ENCODE measurements around the gene ERF.

The ERF gene

DNA sequence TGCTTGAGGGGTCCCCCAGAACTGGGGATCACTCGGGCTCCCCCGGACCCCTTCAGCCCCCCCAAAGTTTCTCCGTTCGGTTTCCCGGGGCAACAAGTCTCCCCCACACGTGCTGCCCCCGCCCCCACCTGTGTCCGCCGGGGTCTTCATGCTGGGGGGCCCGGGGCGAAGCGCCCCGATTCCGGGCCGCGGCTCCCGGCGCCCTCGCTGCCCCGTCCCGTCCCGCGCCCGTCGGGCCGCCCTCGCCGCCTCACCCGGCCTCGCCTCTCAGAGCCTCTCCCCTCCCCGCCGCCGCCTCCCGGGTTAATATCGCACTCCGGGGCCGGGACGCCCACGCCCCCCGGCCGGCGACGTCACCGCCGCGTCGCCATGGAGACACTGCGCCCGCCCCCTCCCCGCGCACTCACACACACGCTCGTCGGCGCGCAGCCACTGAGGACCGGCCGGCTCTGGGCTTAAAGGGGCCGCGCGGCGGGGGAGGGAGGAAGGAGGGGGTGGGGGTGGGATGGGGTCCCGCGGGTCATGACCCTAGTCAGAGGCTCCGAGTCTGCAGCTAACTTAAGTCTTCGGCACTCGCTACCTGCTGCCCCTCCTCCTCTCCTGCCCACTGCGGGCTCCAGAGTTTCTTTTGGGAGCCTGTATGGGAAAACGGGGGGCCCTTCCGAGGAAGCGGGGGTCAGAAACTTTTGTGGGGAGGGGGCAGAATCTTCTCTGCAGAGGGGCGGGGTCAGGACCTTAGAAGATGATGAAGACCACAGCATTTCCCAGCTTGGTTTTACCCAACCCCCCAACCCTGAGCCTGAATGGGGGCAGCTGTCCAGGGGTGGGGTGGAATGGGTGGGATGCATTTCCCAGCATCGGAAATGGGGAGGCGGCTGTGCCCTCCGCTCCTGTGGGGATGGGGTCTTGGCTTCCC is at the start of gene ERF:
TSS of gene ERF (minus strand) at position 279 of the 916 bp plus-strand sequence. CDS start at position 150, 129 bp downstream.
- peak; percentile 81 to 90 for DNase-seq (ENCODE audit: low read depth in 2 of 2)

DNA sequence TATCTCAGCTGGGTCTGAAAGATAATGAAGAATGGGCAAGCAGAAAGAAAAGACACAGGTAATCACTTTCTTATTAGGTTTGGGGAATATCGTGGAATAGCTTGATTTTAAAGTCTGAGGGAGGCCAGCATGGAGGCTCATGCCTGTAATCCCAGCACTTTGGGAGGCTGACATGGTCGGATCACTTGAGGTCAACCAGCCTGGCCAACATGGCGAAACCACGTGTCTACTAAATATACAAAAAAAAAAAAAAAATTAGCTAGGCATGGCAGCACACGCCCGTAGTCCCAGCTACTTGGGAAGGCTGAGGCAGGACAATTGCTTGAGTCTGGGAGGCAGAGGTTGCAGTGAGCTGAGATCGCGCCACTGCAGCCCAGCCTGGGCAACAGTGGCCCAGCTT is 48.9 kb upstream of the ERF start:
- DNase-seq (ENCODE audit: low read depth in 2 of 2): no peak

DNA sequence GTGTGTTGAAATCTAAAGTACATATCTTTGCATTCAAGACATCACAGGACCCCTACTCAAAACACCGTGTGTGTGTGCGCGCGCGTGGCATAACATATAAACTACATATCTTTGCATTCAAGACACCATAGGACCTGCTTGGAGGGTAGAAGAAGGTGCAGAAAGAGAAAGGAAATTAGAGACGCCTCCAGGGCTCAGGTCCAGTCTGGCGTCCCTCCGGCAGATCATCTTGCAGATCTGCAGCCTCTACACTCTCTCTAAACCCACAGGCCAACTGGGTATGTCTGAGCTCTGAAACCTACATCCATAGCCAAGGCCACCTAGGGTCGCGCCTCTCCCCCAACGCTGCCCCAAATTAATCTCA is 48.2 kb upstream of the ERF start:
- no peak for DNase-seq (ENCODE audit: low read depth in 2 of 2)

DNA sequence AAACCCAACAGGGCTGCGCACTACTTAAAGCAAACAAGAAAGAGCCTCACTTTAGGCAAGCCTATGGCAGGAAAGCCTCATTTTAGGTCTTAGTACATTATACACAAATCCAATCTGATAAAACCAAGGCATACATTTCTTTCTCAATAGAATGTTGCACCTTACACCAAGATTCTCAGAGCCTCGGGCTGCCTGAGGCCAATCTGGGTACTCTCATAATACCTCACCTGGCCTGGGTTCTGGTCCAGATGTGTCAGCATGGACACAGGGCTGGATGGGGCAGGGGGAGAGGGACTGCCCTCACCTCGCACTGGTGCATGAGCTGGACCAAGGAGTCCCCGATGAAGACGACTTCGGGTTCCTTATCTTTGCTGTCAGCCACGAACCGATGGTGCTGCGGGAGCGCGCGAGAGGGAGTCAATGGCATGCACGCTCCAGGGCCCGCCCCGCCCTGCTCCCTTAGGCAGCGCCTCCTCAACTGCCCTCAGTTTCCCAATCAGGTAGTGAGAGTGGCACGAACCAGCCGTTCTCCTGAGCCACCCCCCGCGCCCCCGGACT is 46.8 kb upstream of the ERF start, which contains the start of gene PRR19:
TSS of gene PRR19 (plus strand) at position 487 of the 558 bp plus-strand sequence. CDS start 7,453 bp downstream, outside the sequence.
- DNase-seq (ENCODE audit: low read depth in 2 of 2): no peak

DNA sequence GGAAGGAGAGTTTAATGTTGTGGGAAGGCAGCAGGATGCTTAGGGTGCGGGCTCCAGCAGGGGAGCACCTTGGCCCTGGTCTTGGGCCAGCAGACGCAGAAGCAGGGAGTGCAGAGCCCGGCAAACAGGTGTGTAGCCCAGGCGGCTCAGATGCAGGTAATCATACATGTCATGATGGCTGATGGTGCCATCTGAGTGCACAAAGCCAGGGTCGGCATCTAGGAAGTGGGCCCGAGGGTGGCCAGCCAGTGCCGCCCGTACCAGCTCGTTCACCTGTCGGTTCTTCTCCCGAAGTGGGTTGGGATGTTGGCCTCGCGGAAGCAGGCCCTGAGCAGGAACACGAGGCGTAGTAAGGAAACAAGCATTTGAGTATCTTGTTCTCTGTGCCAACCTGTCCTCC is 42.1 kb upstream of the ERF start:
- DNase-seq (ENCODE audit: low read depth in 2 of 2): no peak

DNA sequence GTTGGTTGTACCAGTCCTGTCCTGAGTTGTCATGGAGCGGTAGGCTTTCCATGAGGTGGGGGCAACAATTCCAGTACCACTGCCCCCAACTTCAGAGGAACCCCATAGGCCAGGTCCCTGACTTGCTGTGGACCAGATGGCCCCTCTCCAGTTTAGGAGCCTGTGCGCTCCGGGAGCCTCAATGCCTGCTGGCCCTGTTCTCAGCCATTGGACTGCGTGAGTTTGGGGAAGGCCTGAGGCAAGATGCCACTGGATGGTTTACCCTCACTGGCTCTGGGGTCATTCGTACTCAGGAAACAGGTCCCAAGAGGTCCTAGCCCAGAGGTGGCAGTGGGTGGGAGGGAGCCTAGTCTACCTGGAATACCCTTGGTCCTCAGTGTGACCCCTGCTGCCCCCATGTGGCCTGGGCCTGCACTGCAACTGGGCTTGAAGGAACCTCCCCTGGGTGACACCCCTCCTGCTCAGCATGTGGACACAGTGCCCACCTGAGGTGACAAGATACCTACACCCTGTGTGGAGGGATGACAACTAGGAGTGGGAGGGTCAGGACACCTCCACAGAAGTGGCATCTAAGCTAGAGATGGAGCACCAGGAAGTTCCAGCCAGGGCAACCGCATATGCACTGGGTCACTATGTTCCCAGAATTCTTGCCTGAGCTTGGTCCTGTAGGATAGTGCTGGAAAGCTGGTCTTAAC is 41.0 kb upstream of the ERF start:
- DNase-seq (ENCODE audit: low read depth in 2 of 2): peak; percentile 74 to 82

DNA sequence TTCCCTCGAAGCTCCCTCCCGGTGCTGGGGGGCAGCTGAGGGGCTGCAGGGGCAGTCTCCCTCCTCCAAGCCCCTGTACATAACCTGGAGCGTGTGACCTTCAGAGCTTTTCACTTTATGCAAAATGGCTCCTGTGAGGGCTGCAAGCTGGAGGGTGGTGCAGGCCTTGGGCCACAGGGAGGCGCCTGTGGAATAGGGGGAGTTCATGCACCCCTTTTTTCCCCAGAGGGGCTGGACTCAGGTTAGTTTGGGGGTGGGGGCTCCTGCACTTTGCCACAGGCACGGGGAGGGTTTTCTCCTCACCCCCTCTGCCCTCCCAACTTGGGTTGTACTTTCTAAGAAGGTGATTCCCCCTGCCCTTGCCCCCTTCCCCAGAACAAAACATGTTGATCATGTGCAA is 40.4 kb upstream of the ERF start:
- no peak for DNase-seq (ENCODE audit: low read depth in 2 of 2)

DNA sequence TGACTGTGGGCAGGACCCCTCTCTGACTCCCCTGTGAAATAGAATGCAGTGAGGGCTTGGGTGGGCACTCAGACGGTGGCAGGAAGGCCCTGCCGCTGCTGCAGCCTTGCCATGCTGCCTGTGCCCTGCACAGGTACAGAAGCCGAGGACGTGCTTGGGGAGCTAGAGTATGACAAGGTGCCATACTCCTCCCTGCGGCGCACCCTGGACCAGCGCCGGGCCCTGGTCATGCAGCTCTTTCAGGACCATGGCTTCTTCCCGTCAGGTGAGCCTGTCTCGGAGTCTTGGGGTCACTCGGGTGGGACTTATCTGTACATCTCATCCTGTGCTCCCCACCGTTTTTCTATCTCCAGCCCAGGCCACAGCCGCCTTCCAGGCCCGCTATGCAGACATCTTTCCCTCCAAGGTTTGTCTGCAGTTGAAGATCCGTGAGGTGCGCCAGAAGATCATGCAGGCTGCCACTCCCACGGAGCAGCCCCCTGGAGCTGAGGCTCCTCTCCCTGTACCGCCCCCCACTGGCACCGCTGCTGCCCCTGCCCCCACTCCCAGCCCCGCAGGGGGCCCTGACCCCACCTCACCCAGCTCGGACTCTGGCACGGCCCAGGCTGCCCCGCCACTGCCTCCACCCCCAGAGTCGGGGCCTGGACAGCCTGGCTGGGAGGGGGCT is 39.7 kb upstream of the ERF start:
- no peak for DNase-seq (ENCODE audit: low read depth in 2 of 2)

DNA sequence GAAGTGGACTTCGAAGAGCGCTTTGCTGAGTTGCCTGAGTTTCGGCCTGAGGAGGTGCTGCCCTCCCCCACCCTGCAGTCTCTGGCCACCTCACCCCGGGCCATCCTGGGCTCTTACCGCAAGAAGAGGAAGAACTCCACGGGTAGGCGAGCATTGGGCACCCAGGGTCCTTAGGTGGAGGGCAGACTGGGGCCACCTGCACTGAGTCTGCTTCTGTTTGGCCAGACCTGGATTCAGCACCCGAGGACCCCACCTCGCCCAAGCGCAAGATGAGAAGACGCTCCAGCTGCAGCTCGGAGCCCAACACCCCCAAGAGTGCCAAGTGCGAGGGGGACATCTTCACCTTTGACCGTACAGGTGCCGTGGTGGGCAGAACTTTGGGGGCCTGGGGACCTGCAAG is 39.0 kb upstream of the ERF start:
- no peak for DNase-seq (ENCODE audit: low read depth in 2 of 2)

DNA sequence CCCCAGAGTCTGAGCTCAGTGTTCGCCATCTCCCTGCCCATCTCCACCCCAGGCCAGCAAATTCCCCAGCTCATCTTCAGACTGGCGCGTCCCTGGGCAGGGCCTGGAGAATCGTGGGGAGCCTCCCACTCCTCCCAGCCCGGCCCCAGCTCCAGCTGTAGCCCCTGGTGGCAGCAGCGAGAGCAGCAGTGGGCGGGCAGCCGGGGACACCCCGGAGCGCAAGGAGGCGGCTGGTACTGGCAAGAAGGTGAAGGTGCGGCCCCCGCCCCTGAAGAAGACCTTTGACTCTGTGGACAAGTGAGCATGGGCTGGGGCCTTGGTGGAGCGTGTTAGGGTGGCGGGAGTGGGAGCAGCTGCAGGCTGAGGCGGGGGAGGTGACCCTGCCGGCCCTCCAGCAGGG is 38.6 kb upstream of the ERF start:
- DNase-seq (ENCODE audit: low read depth in 2 of 2): no peak

DNA sequence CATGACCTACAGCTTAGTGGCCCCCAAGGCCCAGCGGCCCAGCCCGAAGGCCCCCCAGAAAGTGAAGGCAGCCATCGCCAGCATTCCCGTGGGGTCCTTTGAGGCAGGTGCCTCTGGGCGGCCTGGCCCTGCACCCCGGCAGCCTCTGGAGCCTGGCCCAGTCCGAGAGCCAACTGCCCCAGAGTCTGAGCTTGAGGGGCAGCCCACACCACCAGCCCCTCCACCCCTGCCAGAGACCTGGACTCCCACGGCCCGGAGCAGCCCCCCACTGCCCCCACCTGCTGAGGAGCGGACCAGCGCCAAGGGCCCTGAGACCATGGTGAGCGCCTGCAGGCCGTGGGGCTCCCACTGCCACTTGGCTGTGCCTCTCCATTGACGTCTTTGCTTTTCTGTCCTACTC is 38.0 kb upstream of the ERF start:
- DNase-seq (ENCODE audit: low read depth in 2 of 2): no peak

DNA sequence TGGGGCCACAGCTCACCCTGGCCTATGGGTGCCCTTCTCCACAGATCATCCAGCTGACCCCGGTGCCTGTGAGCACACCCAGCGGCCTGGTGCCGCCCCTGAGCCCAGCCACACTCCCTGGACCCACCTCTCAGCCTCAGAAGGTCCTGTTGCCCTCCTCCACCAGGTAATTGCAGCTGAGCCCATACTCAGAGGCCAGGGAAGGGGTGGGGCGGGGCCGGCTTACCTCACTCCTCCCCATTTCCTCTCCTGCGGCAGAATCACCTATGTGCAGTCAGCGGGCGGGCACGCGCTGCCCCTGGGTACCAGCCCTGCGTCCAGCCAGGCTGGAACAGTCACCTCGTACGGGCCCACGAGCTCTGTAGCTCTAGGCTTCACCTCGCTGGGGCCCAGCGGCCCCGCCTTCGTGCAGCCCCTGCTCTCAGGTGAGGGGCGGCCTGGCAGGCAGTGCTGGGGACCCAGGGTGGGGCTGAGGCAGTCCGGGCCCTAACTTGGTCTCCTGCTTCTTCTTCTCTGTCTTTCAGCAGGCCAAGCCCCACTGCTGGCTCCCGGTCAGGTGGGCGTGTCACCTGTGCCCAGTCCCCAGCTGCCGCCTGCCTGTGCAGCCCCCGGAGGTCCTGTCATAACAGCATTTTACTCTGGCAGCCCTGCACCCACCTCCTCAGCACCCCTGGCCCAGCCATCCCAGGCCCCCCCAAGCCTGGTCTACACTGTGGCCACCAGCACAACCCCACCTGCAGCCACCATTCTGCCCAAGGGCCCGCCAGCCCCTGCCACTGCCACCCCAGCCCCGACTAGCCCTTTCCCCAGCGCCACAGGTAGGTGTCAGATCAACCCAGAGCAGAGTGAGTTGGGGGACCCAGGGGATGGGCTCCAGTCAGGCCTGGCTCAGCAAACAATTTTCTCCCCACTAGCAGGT is 37.4 kb upstream of the ERF start:
- DNase-seq (ENCODE audit: low read depth in 2 of 2): no peak

DNA sequence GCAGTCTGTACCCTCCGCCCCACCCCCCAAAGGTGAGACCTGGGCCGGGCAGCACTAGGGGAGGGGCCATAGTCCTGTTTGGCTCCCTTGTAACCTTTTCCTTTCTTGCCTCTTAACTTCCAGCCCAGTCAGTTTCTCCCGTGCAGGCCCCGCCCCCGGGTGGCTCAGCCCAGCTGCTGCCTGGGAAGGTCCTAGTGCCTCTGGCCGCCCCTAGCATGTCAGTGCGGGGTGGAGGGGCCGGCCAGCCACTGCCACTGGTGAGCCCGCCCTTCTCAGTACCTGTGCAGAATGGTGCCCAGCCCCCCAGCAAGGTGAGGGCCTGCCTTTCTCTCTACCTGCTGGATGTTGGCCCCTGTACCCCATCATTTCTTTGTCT is 36.5 kb upstream of the ERF start:
- no peak for DNase-seq (ENCODE audit: low read depth in 2 of 2)

DNA sequence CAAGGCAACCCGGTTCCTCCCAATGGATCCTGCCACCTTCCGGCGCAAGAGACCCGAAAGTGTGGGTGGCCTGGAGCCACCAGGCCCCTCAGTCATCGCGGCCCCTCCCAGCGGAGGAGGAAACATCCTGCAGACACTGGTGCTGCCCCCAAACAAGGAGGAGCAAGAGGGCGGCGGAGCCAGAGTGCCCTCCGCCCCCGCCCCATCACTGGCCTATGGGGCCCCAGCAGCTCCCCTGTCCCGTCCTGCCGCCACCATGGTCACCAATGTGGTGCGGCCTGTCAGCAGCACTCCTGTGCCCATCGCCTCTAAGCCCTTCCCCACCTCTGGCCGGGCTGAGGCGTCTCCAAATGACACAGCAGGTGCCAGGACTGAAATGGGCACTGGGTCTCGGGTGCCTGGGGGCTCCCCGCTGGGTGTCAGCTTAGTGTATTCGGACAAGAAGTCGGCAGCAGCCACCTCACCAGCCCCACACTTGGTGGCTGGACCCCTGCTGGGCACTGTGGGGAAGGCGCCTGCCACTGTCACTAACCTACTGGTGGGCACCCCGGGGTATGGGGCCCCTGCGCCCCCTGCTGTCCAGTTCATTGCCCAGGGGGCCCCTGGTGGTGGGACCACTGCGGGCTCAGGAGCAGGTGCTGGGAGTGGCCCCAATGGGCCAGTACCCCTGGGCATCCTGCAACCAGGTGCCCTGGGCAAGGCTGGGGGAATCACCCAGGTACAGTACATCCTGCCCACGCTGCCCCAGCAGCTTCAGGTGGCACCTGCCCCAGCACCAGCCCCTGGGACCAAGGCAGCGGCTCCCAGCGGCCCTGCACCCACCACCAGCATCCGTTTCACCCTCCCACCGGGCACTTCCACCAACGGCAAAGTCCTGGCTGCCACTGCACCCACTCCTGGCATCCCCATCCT is 35.9 kb upstream of the ERF start:
- peak; percentile 39 to 47 for DNase-seq (ENCODE audit: low read depth in 2 of 2)

DNA sequence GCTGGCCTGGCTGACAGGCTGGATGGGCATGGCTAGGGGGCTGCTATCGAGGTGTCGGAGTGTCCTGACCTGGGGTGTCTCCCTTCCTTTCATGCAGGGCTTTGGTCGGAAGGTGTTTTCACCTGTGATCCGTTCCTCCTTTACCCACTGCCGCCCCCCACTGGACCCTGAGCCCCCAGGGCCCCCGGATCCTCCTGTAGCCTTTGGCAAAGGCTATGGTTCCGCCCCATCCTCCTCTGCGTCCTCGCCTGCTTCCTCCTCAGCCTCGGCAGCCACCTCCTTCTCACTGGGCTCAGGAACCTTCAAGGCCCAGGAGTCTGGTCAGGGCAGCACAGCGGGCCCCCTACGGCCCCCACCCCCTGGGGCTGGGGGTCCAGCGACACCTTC is 35.2 kb upstream of the ERF start:
- DNase-seq (ENCODE audit: low read depth in 2 of 2): no peak

DNA sequence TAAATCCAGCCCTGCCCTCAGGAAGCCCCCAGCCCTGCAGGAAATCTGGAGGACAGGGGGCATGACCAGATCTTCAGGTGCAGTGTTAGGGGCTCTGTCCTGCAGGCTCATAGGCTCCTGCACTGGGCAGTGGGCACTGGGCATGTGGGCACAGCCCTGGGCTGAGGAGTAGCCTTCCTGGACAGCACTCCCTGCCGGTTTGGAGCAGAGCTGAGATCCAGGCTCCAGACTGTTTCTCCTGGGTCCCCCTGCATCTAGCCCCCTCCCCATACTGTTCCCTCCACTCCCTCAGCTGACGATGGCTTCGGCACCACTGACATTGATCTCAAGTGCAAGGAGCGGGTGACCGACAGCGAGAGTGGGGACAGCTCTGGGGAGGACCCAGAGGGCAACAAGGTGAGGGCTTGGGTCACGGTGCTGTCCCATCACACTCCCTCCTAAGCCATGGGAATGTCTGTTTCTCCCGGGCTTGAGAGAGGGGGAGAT is 34.7 kb upstream of the ERF start:
- DNase-seq (ENCODE audit: low read depth in 2 of 2): no peak

DNA sequence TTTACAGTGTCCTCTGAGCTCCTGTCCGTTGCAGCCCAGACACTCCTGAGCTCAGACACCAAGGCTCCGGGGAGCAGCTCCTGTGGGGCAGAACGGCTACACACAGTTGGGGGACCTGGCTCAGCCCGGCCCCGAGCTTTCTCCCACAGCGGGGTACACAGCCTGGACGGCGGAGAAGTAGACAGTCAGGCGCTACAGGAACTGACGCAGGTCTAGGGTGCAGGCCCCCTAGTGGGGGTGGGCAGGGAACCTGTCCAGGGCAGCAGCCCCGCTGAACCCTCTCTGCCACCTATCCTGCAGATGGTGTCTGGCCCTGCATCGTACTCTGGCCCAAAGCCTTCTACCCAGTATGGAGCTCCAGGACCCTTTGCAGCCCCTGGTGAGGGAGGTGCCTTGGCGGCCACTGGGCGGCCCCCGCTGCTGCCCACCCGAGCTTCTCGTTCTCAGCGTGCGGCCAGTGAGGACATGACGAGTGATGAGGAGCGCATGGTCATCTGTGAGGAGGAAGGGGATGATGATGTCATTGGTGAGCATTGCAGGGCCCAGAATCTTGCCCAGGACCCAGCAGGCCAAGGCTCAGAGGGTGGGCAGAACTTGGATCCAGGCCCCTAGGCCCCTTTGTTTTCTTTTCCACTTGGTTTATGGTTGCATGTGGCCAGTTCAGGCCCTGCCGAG is 34.1 kb upstream of the ERF start:
- DNase-seq (ENCODE audit: low read depth in 2 of 2): no peak

DNA sequence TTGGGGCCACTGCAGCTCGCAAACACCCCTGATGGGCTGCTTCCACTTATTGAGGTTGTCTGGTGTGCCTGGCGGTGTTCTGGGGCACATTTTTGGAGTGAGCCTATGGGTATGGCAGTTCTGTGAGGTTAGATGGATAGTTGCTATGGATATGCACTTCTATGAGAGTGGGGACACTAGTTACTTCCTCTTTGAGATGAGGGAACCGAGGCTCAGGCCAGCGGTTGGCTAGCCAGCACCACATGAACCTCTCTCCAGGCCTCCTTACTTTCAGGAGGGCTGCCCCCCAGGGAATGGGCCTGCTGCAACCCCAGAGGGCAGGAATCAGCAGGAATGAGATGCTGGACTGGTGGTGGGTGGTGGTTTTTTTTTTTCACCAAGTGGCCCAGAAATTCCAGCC is 33.5 kb upstream of the ERF start:
- no peak for DNase-seq (ENCODE audit: low read depth in 2 of 2)

DNA sequence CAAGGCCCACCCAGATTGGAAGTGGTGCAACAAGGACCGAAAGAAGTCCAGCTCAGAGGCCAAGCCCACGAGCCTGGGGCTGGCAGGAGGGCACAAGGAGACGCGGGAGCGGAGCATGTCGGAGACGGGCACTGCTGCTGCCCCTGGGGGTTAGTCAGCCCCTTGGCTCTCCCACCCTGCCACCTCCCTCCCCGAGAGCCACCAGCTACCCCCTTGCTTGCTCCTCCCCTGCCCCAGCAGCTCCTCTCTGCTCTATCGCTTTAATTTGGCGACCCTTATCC is 32.8 kb upstream of the ERF start:
- DNase-seq (ENCODE audit: low read depth in 2 of 2): no peak

Data from stimulated activated CD8-positive, alpha-beta memory T cell treated with anti-CD3 and anti-CD28 coated beads, Interleukin-7, amount 100 ng/mL, for 4 hours (primary cell).